ENCODE results near the gene EFHC1. TPM values are rescaled to one million over a fixed set of nuclear protein-coding genes. Genes with fewer than 3 reads are reported as not detected.

The EFHC1 gene
- total RNA-seq, 1 experiment from 2014 or later: 24.6 TPM

DNA sequence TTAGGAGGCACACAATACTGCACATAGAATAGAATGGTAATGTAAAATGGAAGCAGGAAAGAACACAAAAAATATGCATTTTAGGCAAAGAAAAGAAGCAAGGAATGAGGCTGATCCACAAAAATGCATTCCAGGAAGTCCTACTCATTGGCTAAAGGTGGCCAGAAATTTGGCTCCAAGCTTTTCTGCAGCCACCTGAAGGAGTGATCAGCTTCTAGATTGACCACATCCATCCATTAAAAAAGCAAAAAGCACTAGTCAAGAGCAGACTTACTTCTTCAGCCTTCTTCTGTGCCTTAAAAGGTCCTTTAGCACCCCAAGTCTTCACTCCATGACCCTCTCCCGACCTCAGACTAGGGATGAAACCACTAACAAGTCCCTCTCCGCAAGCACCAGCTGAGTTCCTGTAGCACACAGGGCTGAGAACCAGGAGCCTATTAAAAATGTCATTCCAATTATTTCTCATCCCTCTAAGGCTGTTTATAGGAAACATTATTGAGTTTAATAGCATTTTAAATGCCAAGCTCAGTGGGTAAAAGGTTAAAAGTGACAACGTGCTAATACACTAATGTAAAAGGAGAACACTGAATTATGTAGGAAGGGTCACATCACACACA, 120.3 kb downstream of the EFHC1 start:
- BruUV-seq (replicated peaks): no TSS peak
- Histone ChIP-seq H3K27ac (ENCODE audit: low read length) (peak overlapping the region; percentile 96), H3K4me3 (ENCODE audit: low read depth in 2 of 2, low read length in 2 of 2) (no peak overlapping the region), H3K4me1 (ENCODE audit: control insufficient read depth, insufficient read depth, low read length) (peaks cover 89% of the 10 kb centered on the region), H3K36me3 (ENCODE audit: control insufficient read depth, insufficient read depth, low read length) (no peaks in the 10 kb centered on the region), H3K27me3 (ENCODE audit: control insufficient read depth, insufficient read depth, low read length) (no peaks in the 10 kb centered on the region), H3K9me3 (ENCODE audit: control insufficient read depth, insufficient read depth, low read depth, low read length) (no peaks in the 10 kb centered on the region)
- DNase-seq (ENCODE audit: low read depth, low spot score) (no peak), ATAC-seq (no peak)
- TF ChIP-seq TCF7L2 (IDR thresholded peaks at IDR 0.05; ENCODE audit: low read depth, low read length): no peak
- TF ChIP-seq, protein P1, sequence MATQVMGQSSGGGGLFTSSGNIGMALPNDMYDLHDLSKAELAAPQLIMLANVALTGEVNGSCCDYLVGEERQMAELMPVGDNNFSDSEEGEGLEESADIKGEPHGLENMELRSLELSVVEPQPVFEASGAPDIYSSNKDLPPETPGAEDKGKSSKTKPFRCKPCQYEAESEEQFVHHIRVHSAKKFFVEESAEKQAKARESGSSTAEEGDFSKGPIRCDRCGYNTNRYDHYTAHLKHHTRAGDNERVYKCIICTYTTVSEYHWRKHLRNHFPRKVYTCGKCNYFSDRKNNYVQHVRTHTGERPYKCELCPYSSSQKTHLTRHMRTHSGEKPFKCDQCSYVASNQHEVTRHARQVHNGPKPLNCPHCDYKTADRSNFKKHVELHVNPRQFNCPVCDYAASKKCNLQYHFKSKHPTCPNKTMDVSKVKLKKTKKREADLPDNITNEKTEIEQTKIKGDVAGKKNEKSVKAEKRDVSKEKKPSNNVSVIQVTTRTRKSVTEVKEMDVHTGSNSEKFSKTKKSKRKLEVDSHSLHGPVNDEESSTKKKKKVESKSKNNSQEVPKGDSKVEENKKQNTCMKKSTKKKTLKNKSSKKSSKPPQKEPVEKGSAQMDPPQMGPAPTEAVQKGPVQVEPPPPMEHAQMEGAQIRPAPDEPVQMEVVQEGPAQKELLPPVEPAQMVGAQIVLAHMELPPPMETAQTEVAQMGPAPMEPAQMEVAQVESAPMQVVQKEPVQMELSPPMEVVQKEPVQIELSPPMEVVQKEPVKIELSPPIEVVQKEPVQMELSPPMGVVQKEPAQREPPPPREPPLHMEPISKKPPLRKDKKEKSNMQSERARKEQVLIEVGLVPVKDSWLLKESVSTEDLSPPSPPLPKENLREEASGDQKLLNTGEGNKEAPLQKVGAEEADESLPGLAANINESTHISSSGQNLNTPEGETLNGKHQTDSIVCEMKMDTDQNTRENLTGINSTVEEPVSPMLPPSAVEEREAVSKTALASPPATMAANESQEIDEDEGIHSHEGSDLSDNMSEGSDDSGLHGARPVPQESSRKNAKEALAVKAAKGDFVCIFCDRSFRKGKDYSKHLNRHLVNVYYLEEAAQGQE (IDR thresholded peaks at IDR 0.05; ENCODE audit: insufficient read depth in 1 of 2, low read depth in 2 of 2, low read length in 1 of 2): no peak
- no peak for TF ChIP-seq SIN3A (IDR thresholded peaks at IDR 0.05; ENCODE audit: borderline replicate concordance, insufficient read depth, low read depth, low read length)
- TF ChIP-seq POLR2AphosphoS5 (IDR thresholded peaks at IDR 0.05; ENCODE audit: low read depth, low read length): no peak
- TF ChIP-seq, protein P2, sequence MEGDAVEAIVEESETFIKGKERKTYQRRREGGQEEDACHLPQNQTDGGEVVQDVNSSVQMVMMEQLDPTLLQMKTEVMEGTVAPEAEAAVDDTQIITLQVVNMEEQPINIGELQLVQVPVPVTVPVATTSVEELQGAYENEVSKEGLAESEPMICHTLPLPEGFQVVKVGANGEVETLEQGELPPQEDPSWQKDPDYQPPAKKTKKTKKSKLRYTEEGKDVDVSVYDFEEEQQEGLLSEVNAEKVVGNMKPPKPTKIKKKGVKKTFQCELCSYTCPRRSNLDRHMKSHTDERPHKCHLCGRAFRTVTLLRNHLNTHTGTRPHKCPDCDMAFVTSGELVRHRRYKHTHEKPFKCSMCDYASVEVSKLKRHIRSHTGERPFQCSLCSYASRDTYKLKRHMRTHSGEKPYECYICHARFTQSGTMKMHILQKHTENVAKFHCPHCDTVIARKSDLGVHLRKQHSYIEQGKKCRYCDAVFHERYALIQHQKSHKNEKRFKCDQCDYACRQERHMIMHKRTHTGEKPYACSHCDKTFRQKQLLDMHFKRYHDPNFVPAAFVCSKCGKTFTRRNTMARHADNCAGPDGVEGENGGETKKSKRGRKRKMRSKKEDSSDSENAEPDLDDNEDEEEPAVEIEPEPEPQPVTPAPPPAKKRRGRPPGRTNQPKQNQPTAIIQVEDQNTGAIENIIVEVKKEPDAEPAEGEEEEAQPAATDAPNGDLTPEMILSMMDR (IDR thresholded peaks at IDR 0.05): no peak
- intact Hi-C loops (cut with micrococcal nuclease; ENCODE audit: unreplicated experiment): no loop called here
- POLR2A ChIA-PET: no interaction called here
- CTCF ChIA-PET: no interaction called here
- in situ Hi-C loops (cut with HindIII; ENCODE audit: low pct_unique_long_range_greater_than_20kb, low sequenced_read_pairs): no loop called here

DNA sequence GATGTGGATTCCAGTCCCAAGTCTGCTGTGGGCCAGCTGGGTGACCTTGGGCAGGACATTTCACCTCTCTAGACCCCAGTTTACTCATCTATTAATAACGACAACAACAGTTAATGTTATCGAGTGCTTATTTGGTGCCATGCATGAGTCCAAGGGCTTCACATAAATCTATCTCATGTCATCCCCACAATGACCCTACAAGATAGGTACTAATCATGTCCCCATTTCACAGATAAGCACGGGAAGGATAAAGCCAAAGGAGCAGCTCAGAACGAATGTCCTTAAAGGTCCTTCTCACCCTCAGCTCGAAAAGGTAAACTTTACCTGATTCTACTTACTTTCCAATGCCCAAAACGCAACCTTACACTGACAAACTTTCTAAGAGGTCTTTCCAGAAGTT, 121.0 kb downstream of the EFHC1 start:
- in situ Hi-C loops (cut with HindIII; ENCODE audit: low pct_unique_long_range_greater_than_20kb, low sequenced_read_pairs) (no loop called here), intact Hi-C loops (cut with micrococcal nuclease; ENCODE audit: unreplicated experiment) (no loop called here)
- BruUV-seq (replicated peaks): no TSS peak
- H3K9me3 ChIP-seq (ENCODE audit: control insufficient read depth, insufficient read depth, low read depth, low read length): no peaks in the 10 kb centered on the region
- ChIA-PET CTCF (no interaction called here), POLR2A (interaction anchor here (0.6 to 0.7 kb wide), 2 partner anchors 11 to 43 kb away, joined by 3 to 5 read pairs; no protein-coding TSS in a partner anchor)
- H3K4me3 ChIP-seq (ENCODE audit: low read depth in 2 of 2, low read length in 2 of 2): no peak overlapping the region
- peaks cover 96% of the 10 kb centered on the region for H3K4me1 ChIP-seq (ENCODE audit: control insufficient read depth, insufficient read depth, low read length)
- H3K27me3 ChIP-seq (ENCODE audit: control insufficient read depth, insufficient read depth, low read length): no peaks in the 10 kb centered on the region
- no peak for DNase-seq (ENCODE audit: low read depth, low spot score)
- TF ChIP-seq, protein P1 (IDR thresholded peaks at IDR 0.05; ENCODE audit: insufficient read depth in 1 of 2, low read depth in 2 of 2, low read length in 1 of 2): no peak
- TF ChIP-seq TCF7L2 (IDR thresholded peaks at IDR 0.05; ENCODE audit: low read depth, low read length) (no peak), SIN3A (IDR thresholded peaks at IDR 0.05; ENCODE audit: borderline replicate concordance, insufficient read depth, low read depth, low read length) (no peak), POLR2AphosphoS5 (IDR thresholded peaks at IDR 0.05; ENCODE audit: low read depth, low read length) (no peak)
- TF ChIP-seq, protein P2 (IDR thresholded peaks at IDR 0.05): no peak
- no peaks in the 10 kb centered on the region for H3K36me3 ChIP-seq (ENCODE audit: control insufficient read depth, insufficient read depth, low read length)
- no peak for ATAC-seq
- peak overlapping the region; percentile 96 for H3K27ac ChIP-seq (ENCODE audit: low read length)

Measured in Panc1 (cell line).